T-helper 2 cell treated with Interferon-gamma antibody and Interleukin-4, amounts not matched to agents 5 μg/mL and 100 μg/mL, for 36 hours (primary cell): ENCODE data around the gene TMSB10.
"Not testable (repeated sequence)": the region's sequence is repeated elsewhere in the genome, so short reads cannot be mapped to it uniquely, and the experiment has no call there.

Experiments
- DNase-seq: peaks from one replicate; pipeline ENCODE4 v3.0.0; 2021; ENCODE audit warnings: low spot score
- H3K27ac Mint-ChIP-seq: one replicate; pipeline ENCODE4 v1.8.0; 2021; ENCODE audit warnings: mild to moderate bottlenecking, mixed read lengths
- H3K27me3 Mint-ChIP-seq: one replicate; pipeline ENCODE4 v1.8.0; 2021; ENCODE audit warnings: low read depth, mixed read lengths
- H3K36me3 Mint-ChIP-seq: one replicate; pipeline ENCODE4 v1.8.0; 2021; ENCODE audit warnings: low read depth, mixed read lengths
- H3K4me1 Mint-ChIP-seq: one replicate; pipeline ENCODE4 v1.8.0; 2021; ENCODE audit warnings: low read depth, mixed read lengths
- H3K4me3 Mint-ChIP-seq: one replicate; pipeline ENCODE4 v1.8.0; 2022; ENCODE audit warnings: mild to moderate bottlenecking, moderate library complexity, mixed read lengths
- H3K9me3 Mint-ChIP-seq: one replicate; pipeline ENCODE4 v1.8.0; 2021; ENCODE audit warnings: mixed read lengths

The TMSB10 gene

GRCh38 chr2:84905181-84906107 is at the start of gene TMSB10:
Gene TMSB10, plus strand, starts transcription at chr2:84905656.
- peaks cover 17% of the 10 kb centered on the region for H3K9me3 Mint-ChIP-seq
- peak; percentile 88 for DNase-seq
- H3K4me1 Mint-ChIP-seq: peaks cover 57% of the 10 kb centered on the region
- peak within 1 kb of the TSS; percentile 91 for H3K27ac Mint-ChIP-seq
- peak within 1 kb of the TSS; percentile 97 for H3K4me3 Mint-ChIP-seq
- H3K36me3 Mint-ChIP-seq: peaks cover 49% of the 10 kb centered on the region
- H3K27me3 Mint-ChIP-seq: no peaks in the 10 kb centered on the region

GRCh38 chr2:84855731-84856130 is 49.7 kb upstream of the TMSB10 start:
- Mint-ChIP-seq H3K4me1 (peaks cover 78% of the 10 kb centered on the region), H3K27me3 (no peaks in the 10 kb centered on the region), H3K4me3 (peak overlapping the region; percentile 44), H3K36me3 (peaks cover 84% of the 10 kb centered on the region), H3K27ac (peak overlapping the region; percentile 47), H3K9me3 (peaks cover 24% of the 10 kb centered on the region)
- DNase-seq: no peak

DNA sequence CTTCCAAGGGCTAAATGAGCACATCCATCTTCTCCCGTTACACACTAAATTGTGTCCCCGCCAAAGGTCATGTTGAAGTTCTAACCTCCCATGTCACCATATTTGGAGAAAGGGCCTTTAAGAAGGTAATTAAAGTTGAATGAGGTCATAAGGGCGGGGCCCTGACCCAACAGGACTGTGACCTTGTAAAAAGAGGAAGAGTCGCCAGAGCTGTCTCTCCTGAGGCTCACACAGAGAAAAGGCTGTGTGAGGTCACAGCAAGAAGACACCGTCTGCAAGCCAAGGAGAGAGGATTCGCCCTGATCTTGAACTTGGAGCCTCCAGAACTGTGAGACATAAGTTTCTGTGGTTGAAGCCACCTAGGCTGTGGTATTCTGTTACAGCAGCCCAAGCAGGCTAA is 48.7 kb upstream of the TMSB10 start:
- Mint-ChIP-seq H3K27me3 (no peaks in the 10 kb centered on the region), H3K4me3 (peak overlapping the region; percentile 65), H3K36me3 (peaks cover 80% of the 10 kb centered on the region), H3K9me3 (peaks cover 24% of the 10 kb centered on the region), H3K27ac (peak overlapping the region; percentile 84), H3K4me1 (peaks cover 79% of the 10 kb centered on the region)
- DNase-seq: peak; percentile 43

DNA sequence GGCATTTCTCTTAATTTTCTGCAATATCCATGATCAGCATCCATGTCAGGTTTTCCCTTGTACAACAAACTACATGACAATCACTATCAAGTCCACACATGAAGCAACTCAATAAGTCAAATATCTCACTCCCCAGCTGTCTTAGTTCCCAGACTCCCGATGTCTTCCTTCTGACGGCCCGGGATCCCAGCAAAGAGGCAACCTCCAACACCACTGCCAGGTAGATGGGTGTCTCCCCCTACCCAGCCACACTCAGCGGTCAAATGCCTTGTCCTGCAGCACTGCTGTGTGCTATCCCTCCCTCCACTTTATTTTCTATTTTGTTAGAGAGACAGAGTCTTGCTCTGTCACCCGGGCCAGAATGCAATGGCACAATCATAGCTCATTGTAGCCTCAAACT is 47.9 kb upstream of the TMSB10 start:
- Mint-ChIP-seq H3K9me3 (peaks cover 18% of the 10 kb centered on the region), H3K36me3 (peaks cover 76% of the 10 kb centered on the region), H3K4me3 (peak overlapping the region; percentile 65), H3K27me3 (no peaks in the 10 kb centered on the region), H3K27ac (peak overlapping the region; percentile 84), H3K4me1 (peaks cover 78% of the 10 kb centered on the region)
- DNase-seq: no peak

DNA sequence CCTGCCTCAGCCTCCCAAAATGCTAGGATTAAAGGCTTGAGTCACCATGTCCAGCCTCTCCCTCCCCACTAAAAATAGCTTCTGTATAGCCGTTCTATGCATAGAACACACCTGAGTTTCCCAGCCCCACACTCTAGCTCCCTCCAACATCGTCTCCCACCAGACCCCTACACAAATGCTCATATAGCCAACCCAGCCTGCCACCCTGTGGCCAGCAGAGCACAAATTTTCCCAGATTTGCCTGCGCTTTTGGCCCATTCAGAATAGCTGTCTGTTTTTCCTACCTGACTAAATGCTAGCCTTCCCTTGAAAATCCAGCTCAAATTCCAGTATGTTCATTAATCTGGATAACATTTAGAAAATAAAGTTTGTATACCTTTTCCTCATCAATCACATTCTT is 47.3 kb upstream of the TMSB10 start:
- Mint-ChIP-seq H3K27ac (peak overlapping the region; percentile 84), H3K4me1 (peaks cover 81% of the 10 kb centered on the region), H3K9me3 (peaks cover 13% of the 10 kb centered on the region), H3K36me3 (peaks cover 74% of the 10 kb centered on the region), H3K27me3 (no peaks in the 10 kb centered on the region), H3K4me3 (peak overlapping the region; percentile 65)
- DNase-seq: no peak

- no peaks in the 10 kb centered on the region for H3K27me3 Mint-ChIP-seq
- peak overlapping the region; percentile 43 for H3K27ac Mint-ChIP-seq
Observed at GRCh38 chr2:84858937-84859336, 46.5 kb upstream of the TMSB10 start.

DNA sequence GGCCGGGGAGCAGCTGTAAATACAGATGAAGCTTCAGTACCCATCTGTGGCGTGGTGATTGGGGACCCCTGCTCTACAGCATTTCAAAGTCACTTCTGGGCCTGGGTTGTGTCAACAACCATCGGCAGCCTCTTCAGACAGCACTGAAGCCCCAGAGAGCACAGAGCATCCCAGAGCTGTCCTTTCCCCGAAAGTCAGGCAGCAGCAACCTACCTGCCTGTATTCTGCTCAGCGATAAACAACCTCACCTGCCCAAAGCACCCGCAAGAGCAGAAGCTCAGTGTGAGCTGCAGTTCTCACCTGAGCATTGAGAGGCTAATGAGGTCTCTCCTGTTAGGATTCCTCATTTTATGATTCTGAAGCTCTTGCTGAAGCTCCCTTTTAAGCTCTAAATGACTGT is 43.9 kb upstream of the TMSB10 start:
- peaks cover 73% of the 10 kb centered on the region for H3K4me1 Mint-ChIP-seq
- no peak for DNase-seq
- H3K9me3 Mint-ChIP-seq: peaks cover 2% of the 10 kb centered on the region
- H3K4me3 Mint-ChIP-seq: no peak overlapping the region
- no peaks in the 10 kb centered on the region for H3K27me3 Mint-ChIP-seq
- peaks cover 65% of the 10 kb centered on the region for H3K36me3 Mint-ChIP-seq
- peak overlapping the region; percentile 18 for H3K27ac Mint-ChIP-seq

More at GRCh38 chr2:84858937-84859336, 46.5 kb upstream of the TMSB10 start:
- peaks cover 71% of the 10 kb centered on the region for H3K36me3 Mint-ChIP-seq
- no peak for DNase-seq
- H3K4me3 Mint-ChIP-seq: peak overlapping the region; percentile 68
- peaks cover 81% of the 10 kb centered on the region for H3K4me1 Mint-ChIP-seq
- H3K9me3 Mint-ChIP-seq: peaks cover 9% of the 10 kb centered on the region

- Mint-ChIP-seq H3K27me3 (no peaks in the 10 kb centered on the region), H3K4me1 (peaks cover 69% of the 10 kb centered on the region), H3K4me3 (no peak overlapping the region)
Observed at GRCh38 chr2:84862006-84862405, 43.5 kb upstream of the TMSB10 start.

GRCh38 chr2:84865181-84865783 is 40.2 kb upstream of the TMSB10 start:
- no peak overlapping the region for H3K4me3 Mint-ChIP-seq
- no peaks in the 10 kb centered on the region for H3K27me3 Mint-ChIP-seq
- H3K9me3 Mint-ChIP-seq: no peaks in the 10 kb centered on the region
- H3K36me3 Mint-ChIP-seq: peaks cover 60% of the 10 kb centered on the region
- no peak for DNase-seq
- peaks cover 53% of the 10 kb centered on the region for H3K4me1 Mint-ChIP-seq
- H3K27ac Mint-ChIP-seq: no peak overlapping the region

More at GRCh38 chr2:84862006-84862405, 43.5 kb upstream of the TMSB10 start:
- Mint-ChIP-seq H3K9me3 (no peaks in the 10 kb centered on the region), H3K27ac (peak overlapping the region; percentile 18), H3K36me3 (peaks cover 62% of the 10 kb centered on the region)
- DNase-seq: no peak

GRCh38 chr2:84866122-84866521 is 39.3 kb upstream of the TMSB10 start:
- H3K27me3 Mint-ChIP-seq: no peaks in the 10 kb centered on the region
- H3K27ac Mint-ChIP-seq: no peak overlapping the region
- H3K4me1 Mint-ChIP-seq: peaks cover 52% of the 10 kb centered on the region
- H3K36me3 Mint-ChIP-seq: peaks cover 62% of the 10 kb centered on the region
- no peak for DNase-seq
- no peaks in the 10 kb centered on the region for H3K9me3 Mint-ChIP-seq
- no peak overlapping the region for H3K4me3 Mint-ChIP-seq

GRCh38 chr2:84868327-84868726 is 37.1 kb upstream of the TMSB10 start:
- H3K27me3 Mint-ChIP-seq, H3K4me3 Mint-ChIP-seq: not testable (repeated sequence)

GRCh38 chr2:84870306-84870705 is 35.1 kb upstream of the TMSB10 start:
- Mint-ChIP-seq H3K27ac (no peak overlapping the region), H3K9me3 (no peaks in the 10 kb centered on the region), H3K36me3 (peaks cover 64% of the 10 kb centered on the region), H3K27me3 (no peaks in the 10 kb centered on the region), H3K4me3 (no peak overlapping the region), H3K4me1 (peaks cover 53% of the 10 kb centered on the region)
- no peak for DNase-seq

More at GRCh38 chr2:84868327-84868726, 37.1 kb upstream of the TMSB10 start:
- Mint-ChIP-seq H3K36me3 (peaks cover 54% of the 10 kb centered on the region), H3K4me1 (peaks cover 43% of the 10 kb centered on the region)
- H3K9me3 Mint-ChIP-seq, H3K27ac Mint-ChIP-seq, DNase-seq: not testable (repeated sequence)

GRCh38 chr2:84872691-84873090 is 32.8 kb upstream of the TMSB10 start:
- not testable (repeated sequence) for H3K9me3 Mint-ChIP-seq, H3K27me3 Mint-ChIP-seq, H3K4me3 Mint-ChIP-seq, DNase-seq, H3K27ac Mint-ChIP-seq
- H3K36me3 Mint-ChIP-seq: peaks cover 60% of the 10 kb centered on the region
- H3K4me1 Mint-ChIP-seq: peaks cover 62% of the 10 kb centered on the region

DNA sequence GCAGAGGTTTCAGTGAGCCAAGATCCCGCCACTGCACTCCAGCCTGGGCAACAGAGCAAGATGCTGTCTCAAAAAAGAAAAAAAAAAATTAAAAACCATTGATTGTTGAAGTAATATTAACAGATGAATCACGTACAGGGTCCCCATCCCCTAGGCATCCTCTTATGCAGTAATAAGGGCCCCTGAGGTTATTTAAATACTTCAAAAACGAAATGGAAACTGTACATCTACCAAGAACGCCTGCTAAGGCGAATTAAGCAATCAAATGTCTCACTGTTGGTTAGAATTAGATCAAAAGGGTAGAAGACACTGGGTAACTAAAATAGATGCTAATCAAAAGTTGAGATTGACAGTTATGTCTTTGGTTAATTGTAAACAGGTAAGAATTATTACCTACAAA is 32.1 kb upstream of the TMSB10 start:
- Mint-ChIP-seq H3K27ac (no peak overlapping the region), H3K4me3 (no peak overlapping the region), H3K4me1 (peaks cover 67% of the 10 kb centered on the region), H3K9me3 (no peaks in the 10 kb centered on the region), H3K27me3 (no peaks in the 10 kb centered on the region), H3K36me3 (peaks cover 54% of the 10 kb centered on the region)
- DNase-seq: no peak
